NT2/D1 (cell line): ENCODE measurements around the gene CNPY2.

Source experiments
- YY1 ChIP-seq: IDR thresholded peaks from 2 replicates; pipeline ENCODE4 v1.6.1; 2011; ENCODE audit not compliant: insufficient read length, insufficient read depth
- ZNF274 ChIP-seq: IDR thresholded peaks from 2 replicates; pipeline ENCODE4 v1.6.1; 2011; ENCODE audit warnings: mild to moderate bottlenecking, low read depth, low read length

- TF ChIP-seq YY1 = no peak
- no peak for TF ChIP-seq ZNF274
Observed at GRCh38 chr12:56304872-56305590, 10.8 kb downstream of the CNPY2 start.
